ENCODE data around the gene CSTA. TPM values are rescaled to one million over a fixed set of nuclear protein-coding genes. Genes with fewer than 3 reads are reported as not detected.
A peak's percentile ranks its signal among the peaks of the same experiment; 100 is the strongest.

The CSTA gene
- 1,000 to 10,000 TPM; 1,851 to 3,432 (median 2,556) TPM for total RNA-seq

DNA sequence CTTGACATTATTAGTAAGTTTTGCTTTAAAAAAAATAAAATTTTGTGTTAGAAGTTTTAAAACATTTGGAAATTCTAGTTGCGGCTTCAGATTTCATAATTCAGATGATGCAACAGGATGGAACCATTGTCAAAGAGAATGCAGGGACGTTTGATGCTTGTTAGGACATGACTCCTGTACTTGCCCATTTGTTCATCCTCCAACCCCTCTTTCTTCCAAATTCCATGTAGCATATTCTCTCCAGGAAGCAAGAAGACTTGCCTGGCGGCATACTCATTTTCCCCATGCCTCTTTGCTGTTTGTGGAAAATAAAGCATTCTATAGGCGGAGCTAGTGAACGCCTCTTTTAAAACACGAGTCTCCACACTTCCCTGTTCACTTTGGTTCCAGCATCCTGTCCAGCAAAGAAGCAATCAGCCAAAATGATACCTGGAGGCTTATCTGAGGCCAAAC is at the start of gene CSTA:
CSTA (plus strand) TSS at position 378 of the 453 bp plus-strand sequence; CDS start at position 423, 45 bp downstream.
- TF ChIP-seq CTCF (IDR thresholded peaks at IDR 0.05), result no peak
- TF ChIP-seq POLR2A (IDR thresholded peaks at IDR 0.05), result peak in 2 of 4 donors; percentile 33 to 41
- WGBS, 2 donors, result 20 to 28% methylated on average over 6 of the region's 6 CpGs
- Histone ChIP-seq H3K36me3 (peaks cover 0 to 15% (median 0%) of the 10 kb centered on the region in 3 donors), H3K27me3 (no peaks in the 10 kb centered on the region), H3K4me1 (peaks cover 0 to 56% (median 8%) of the 10 kb centered on the region in 3 donors), H3K9me3 (peaks cover 0 to 3% (median 0%) of the 10 kb centered on the region in 3 donors), H3K27ac (peak within 1 kb of the TSS; percentile 50 to 86 (median 80)), H3K4me3 (peak within 1 kb of the TSS; percentile 27 to 56 (median 50))
- no peak for DNase-seq
- intact Hi-C loops (cut with DNase I), result no loop called here

DNA sequence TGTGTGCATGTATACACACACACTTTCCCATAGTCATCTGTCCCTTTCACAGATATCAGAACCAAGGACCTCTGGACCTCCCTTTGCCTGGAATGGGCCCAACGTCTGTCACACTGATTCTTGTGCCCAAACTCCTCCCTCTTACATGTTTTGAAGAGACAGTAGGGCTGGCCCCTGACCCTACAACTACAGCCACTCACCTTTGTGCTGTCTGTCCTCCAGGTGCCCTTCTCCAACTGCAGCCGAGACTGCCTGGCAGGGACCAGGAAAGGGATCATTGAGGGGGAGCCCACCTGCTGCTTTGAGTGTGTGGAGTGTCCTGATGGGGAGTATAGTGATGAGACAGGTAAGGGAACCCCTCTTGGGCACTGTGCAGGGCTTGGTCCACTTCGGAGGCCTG is 43.2 kb upstream of the CSTA start:
- Histone ChIP-seq H3K4me1 (no peaks in the 10 kb centered on the region), H3K27me3 (no peaks in the 10 kb centered on the region), H3K36me3 (no peaks in the 10 kb centered on the region), H3K4me3 (no peak overlapping the region), H3K9me3 (no peaks in the 10 kb centered on the region), H3K27ac (no peak overlapping the region)
- WGBS, 2 donors, result 61 to 83% methylated on average over 2 of the region's 3 CpGs
- no peak for DNase-seq
- TF ChIP-seq POLR2A (IDR thresholded peaks at IDR 0.05), result no peak
- no peak for TF ChIP-seq CTCF (IDR thresholded peaks at IDR 0.05)
- intact Hi-C loops (cut with DNase I), result no loop called here

- WGBS, 2 donors, result 94 to 96% methylated on average over 12 to 17 of the region's 22 CpGs
These were observed 41.1 kb upstream of the CSTA start for GRCh38 chr3:122283796-122284445.

GRCh38 chr3:122284486-122284885 is 40.6 kb upstream of the CSTA start:
- Histone ChIP-seq H3K4me1 (no peaks in the 10 kb centered on the region), H3K27me3 (no peaks in the 10 kb centered on the region), H3K27ac (no peak overlapping the region), H3K9me3 (no peaks in the 10 kb centered on the region), H3K36me3 (no peaks in the 10 kb centered on the region), H3K4me3 (no peak overlapping the region)
- no peak for DNase-seq
- intact Hi-C loops (cut with DNase I), result no loop called here
- 97 to 100% methylated on average over 2 to 5 of the region's 20 CpGs for WGBS, 2 donors
- TF ChIP-seq POLR2A (IDR thresholded peaks at IDR 0.05) (no peak), CTCF (IDR thresholded peaks at IDR 0.05) (no peak)

More at GRCh38 chr3:122283796-122284445, 41.1 kb upstream of the CSTA start:
- intact Hi-C loops (cut with DNase I), result no loop called here
- no peak for TF ChIP-seq CTCF (IDR thresholded peaks at IDR 0.05)
- TF ChIP-seq POLR2A (IDR thresholded peaks at IDR 0.05), result no peak
- no peak for DNase-seq
- H3K27me3 ChIP-seq, result no peaks in the 10 kb centered on the region
- H3K36me3 ChIP-seq, result no peaks in the 10 kb centered on the region
- no peak overlapping the region for H3K4me3 ChIP-seq
- no peaks in the 10 kb centered on the region for H3K9me3 ChIP-seq
- no peak overlapping the region for H3K27ac ChIP-seq
- no peaks in the 10 kb centered on the region for H3K4me1 ChIP-seq

DNA sequence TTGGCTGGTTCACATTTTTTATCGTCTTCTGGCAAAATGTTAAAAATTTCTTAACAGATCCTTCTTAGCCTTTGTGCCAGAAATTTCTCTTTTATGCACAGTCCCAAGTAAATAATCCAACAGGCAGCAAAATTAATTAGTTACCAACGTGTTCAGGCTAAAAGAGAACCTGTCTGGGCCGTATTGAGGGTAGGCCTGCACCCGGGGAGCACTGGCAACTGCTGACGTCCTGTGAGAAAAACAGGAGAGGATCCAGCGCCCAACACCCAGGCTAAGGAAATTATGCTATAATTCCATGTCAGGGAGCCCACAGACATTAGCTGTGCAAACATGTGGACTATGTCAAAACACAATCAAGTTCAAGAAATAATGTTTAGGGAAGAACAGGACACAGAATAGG is 30.7 kb upstream of the CSTA start:
- Histone ChIP-seq H3K9me3 (no peaks in the 10 kb centered on the region), H3K36me3 (no peaks in the 10 kb centered on the region), H3K4me1 (peaks cover 8 to 35% (median 11%) of the 10 kb centered on the region in 3 donors), H3K27me3 (no peaks in the 10 kb centered on the region), H3K27ac (peak overlapping the region in 3 of 4 donors; percentile 48 to 78 (median 75)), H3K4me3 (no peak overlapping the region)
- TF ChIP-seq POLR2A (IDR thresholded peaks at IDR 0.05) (no peak), CTCF (IDR thresholded peaks at IDR 0.05) (no peak)
- no peak for DNase-seq
- intact Hi-C loops (cut with DNase I), result no loop called here
- WGBS, 2 donors, result 27 to 37% methylated on average over 6 of the region's 6 CpGs
